NCI-H226 (cell line): ENCODE results near the gene VIPAS39.
"Not testable (repeated sequence)": the region's sequence is repeated elsewhere in the genome, so short reads cannot be mapped to it uniquely, and the experiment has no call there.

Experiments
- DNase-seq: peaks from one replicate; pipeline ENCODE4 v3.0.0-alpha.2; 2015

Gene VIPAS39

GRCh38 chr14:77469539-77469938 is 12.1 kb upstream of the VIPAS39 start:
- DNase-seq = no peak

- DNase-seq = no peak
Observed at GRCh38 chr14:77469067-77469505, 11.7 kb upstream of the VIPAS39 start.

- no peak for DNase-seq
Observed at GRCh38 chr14:77467801-77468200, 10.4 kb upstream of the VIPAS39 start.

DNA sequence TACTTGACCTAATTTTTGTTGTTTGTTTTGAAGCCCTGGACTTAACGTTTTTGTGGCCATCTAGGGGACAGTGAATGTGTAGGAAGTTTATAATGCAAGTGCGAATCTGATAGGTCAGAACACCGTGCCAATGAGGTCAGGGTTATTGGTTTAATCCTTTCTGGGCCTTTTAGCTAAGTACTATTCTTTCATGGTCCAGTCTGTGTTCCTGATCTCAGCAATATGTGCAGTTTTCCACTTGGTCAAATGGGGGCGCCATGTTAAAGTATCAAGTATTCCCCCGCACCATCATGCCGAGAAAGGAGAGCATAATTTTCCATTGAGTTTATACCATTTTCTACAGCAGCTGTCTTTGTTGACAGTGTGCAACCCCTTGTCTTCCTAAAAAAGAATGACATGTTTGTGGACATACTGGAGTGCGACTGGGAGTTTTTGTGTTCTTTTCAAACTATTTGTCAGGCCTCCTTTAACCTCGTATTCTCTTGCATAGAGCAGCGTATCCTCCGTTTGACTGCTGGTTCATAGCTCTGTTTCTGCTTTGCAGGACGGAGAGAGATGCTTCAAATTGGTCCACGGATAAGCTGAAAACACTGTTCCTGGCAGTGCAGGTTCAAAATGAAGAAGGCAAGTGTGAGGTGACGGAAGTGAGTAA is 1.8 kb upstream of the VIPAS39 start:
- DNase-seq = peak; percentile 20

GRCh38 chr14:77458249-77458950 is 999 bp upstream of the VIPAS39 start:
- DNase-seq = peak; percentile 49

DNA sequence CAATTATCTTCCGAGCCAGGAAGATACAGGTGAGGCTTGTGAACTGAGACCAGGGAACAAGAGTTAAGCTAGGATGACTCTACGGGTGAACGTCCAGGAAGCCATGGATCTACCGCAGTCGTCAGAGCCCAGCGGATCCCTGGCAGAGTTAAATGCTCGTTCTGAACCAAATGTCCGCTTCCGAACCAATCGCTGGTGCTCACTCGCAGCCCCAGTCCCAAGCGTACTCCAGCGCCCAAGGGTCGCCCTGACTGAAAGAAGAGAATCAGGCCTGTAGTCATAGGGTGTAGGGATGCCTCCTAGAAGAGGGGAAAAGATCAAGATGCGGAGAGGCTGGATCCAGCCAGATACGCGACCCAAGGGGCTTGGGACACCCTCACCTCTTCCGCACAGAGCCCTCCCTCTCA is 283 bp downstream of the VIPAS39 start:
- DNase-seq = no peak

- no peak for DNase-seq
Observed at GRCh38 chr14:77455966-77456640, 1.3 kb downstream of the VIPAS39 start.

DNA sequence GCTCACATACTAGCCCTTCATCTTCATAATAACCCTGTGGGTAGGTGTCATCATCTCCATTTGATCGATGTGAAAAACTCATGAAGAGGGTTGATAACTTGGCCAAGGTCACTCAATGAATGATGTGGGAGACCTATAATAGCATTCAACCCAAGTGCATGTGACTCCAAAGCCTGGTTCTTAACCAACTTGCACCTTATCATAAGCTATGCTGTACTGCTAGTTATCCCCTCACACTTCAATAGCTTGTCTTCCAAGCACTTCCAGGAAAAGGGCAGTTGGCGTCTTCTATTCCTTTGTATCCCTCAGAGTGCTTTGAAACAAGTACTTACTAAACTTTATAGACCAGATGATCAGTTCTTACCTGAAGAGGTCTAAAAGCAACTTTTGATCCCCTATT is 15.2 kb downstream of the VIPAS39 start:
- DNase-seq = no peak

DNA sequence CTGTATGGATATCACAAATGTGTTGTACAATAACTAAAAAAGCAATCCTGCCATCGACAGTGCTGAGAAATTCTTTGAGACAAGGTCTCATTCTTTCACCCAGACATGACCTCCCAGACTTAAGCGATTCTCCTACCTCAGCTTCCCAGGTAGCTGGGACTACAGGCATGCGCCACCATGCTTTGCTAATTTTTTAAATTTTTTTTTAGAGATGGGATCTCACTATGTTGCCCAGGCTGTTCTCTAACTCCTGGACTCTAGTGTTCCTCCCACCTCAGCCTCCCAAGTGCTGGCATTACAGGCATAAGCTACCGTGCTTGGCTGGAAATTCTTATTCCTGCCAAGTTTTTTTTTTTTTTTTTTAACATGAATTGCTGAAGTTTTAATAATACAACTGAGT is 17.5 kb downstream of the VIPAS39 start:
- no peak for DNase-seq

- no peak for DNase-seq
Observed at GRCh38 chr14:77438596-77438995, 18.8 kb downstream of the VIPAS39 start.

- DNase-seq = no peak
Observed at GRCh38 chr14:77436042-77436441, 21.4 kb downstream of the VIPAS39 start.

- no peak for DNase-seq
Observed at GRCh38 chr14:77426396-77426795, 31.0 kb downstream of the VIPAS39 start.

GRCh38 chr14:77424862-77425261 is 32.5 kb downstream of the VIPAS39 start:
- DNase-seq = no peak

DNA sequence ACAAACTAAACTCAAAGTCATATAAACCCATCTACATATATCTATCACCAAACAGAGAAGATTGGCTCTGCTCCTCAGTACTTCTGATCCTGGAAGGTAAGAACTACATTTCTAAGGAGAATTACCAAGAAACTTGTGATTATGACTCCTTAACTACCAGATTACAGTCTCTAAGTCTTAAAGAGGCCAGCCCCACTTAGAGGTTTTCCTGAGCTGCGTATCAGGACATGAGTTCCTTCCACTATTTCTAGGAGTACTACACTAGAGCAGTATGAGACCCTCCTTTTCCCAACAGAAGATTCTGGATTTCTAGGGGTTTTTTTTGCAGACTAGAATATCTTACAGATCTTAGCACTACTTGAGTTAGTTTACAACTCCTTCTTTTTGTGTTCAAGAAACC is 34.0 kb downstream of the VIPAS39 start, which contains the start of gene NOXRED1:
Gene NOXRED1 (minus strand): TSS at position 101 of the 400 bp plus-strand sequence. CDS start 634 bp downstream, outside the sequence.
- DNase-seq = no peak

GRCh38 chr14:77421201-77421600 is 36.2 kb downstream of the VIPAS39 start:
- DNase-seq = no peak

DNA sequence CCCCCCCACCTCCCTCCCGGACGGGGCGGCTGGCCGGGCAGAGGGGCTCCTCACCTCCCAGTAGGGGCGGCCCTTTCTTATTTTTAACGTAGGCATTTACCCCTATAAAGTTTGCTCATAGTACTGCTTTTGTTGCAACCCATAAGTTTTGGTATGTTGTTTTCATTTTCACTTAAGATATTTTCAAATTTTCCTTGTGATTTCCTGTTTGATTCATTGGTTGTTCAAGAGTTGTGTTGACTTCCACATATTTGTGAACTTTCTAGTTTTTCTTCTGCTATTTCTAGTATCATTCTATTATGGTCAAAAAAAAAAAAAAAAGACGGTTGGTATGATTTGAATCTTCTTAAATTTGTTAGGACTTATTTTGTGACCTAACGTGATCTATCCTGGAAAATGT is 40.6 kb downstream of the VIPAS39 start:
- no peak for DNase-seq

- not testable (repeated sequence) for DNase-seq
Observed at GRCh38 chr14:77416098-77416497, 41.3 kb downstream of the VIPAS39 start.

- DNase-seq = not testable (repeated sequence)
Observed at GRCh38 chr14:77415403-77416030, 41.9 kb downstream of the VIPAS39 start.

GRCh38 chr14:77409131-77409533 is 48.3 kb downstream of the VIPAS39 start:
- peak; percentile 16 for DNase-seq

DNA sequence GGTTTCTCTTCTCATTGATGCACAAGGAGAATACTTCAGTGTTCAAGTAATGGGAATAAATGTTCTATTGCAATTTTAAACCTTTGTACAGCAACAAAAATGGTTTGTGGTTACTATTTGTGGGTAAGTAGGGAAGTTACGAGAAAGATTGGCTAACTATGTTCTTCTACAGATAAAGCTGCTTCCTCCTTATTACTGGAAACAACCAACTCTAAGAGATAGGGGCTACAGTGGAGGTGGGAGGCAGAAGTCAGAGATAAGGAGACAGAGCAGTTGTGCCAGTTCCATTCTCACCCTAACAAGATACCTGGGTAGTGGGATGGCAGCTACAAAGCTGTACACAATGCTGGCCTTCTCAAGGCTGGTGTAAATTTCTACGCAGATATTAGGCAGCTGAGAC is 50.2 kb downstream of the VIPAS39 start:
- DNase-seq = no peak

DNA sequence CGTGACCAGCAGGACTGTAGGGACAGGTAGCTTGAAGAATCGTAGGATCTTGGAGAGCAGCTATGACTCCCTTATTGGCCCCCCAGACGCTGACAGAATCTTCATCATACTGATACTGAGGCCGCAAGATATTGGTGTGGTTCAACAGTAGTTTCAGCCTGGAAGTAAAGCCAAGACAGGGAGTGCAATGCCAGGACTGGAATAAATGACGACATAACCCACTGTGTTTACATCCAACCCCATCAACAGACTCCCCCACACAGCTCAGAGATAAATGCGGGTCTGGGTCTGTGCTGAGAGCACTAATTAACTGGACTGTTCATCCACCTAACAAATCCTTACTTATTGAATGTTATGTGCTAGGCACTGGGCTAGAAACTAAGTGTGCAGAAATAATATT is 50.7 kb downstream of the VIPAS39 start:
- peak; percentile 22 for DNase-seq

DNA sequence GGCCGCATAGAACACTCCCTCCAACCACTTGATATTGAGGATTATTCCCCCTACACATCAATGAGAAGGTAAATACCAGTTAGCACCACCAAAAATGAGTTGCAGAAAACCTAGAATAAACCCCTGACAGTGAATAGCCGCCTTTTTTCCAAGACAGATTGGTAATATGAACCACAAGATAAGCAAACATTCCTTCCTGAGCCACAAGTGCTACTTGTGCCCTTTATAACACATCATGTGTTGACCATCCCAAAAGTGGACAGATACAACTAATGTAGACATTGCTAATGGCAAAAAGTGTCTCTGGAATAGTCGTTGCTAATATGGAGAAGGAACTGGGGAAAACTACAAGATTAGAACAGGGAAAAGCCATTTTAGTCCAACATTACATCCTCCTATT is 51.3 kb downstream of the VIPAS39 start:
- no peak for DNase-seq

GRCh38 chr14:77403768-77404167 is 53.6 kb downstream of the VIPAS39 start:
- DNase-seq = no peak
